Transverse colon (tissue), 4 donors: Measurements from ENCODE around the gene TRNP1. TPM values are rescaled to one million over a fixed set of nuclear protein-coding genes. Genes with fewer than 3 reads are reported as not detected.

Source experiments
- DNase-seq: peaks from one replicate; pipeline ENCODE4 v3.0.0-alpha.2; 2019
- H3K27ac ChIP-seq, 4 donors: fragments of 200-600 bp; sonication (generic); 2 replicates each; pipeline ENCODE4 v1.5.1; 2016 to 2018; ENCODE audit warnings: inconsistent platforms in 4 of 4
- H3K27me3 ChIP-seq: fragments of 200-600 bp; sonication (generic); 2 replicates; pipeline ENCODE4 v1.5.1; 2017; ENCODE audit warnings: inconsistent platforms
- H3K36me3 ChIP-seq, 4 donors: fragments of 200-600 bp; sonication (generic); 2 replicates each; pipeline ENCODE4 v1.5.1; 2017 to 2019; ENCODE audit warnings: inconsistent platforms in 4 of 4
- H3K4me1 ChIP-seq, 4 donors: fragments of 200-600 bp; sonication (generic); 2 replicates each; pipeline ENCODE4 v1.5.1; 2017 to 2020; ENCODE audit warnings: inconsistent platforms in 4 of 4
- H3K4me3 ChIP-seq, 4 donors: fragments of 200-600 bp; sonication (generic); 1 replicate in 1 of 4; 2 replicates in 3 of 4; pipeline versions ENCODE4 v1.5.1 to v1.6.1; 2017 to 2019; ENCODE audit warnings: inconsistent platforms in 4 of 4
- H3K9me3 ChIP-seq, 2 donors: fragments of 200-600 bp; sonication (generic); 2 replicates each; pipeline ENCODE4 v1.5.1; 2017 to 2019; ENCODE audit warnings: inconsistent platforms in 2 of 2
- CTCF ChIP-seq, 5 experiments: fragments of 200-600 bp in 3 of 5; fragments of 450-650 bp in 2 of 5; sonication (generic) in 3 of 5; IDR thresholded peaks; 1 replicate in 2 of 5; 2 replicates in 3 of 5; pipeline ENCODE4 v1.5.1; 2016 to 2017; ENCODE audit warnings: antibody characterized with exemption in 5 of 5, inconsistent platforms in 3 of 5, mild to moderate bottlenecking in 2 of 5, moderate library complexity in 1 of 5
- EP300 ChIP-seq: sonication (generic); formaldehyde crosslinking; IDR thresholded peaks from one replicate; pipeline ENCODE4 v1.6.1; 2017; ENCODE audit warnings: antibody characterized with exemption, low read depth
- POLR2A ChIP-seq: fragments of 450-650 bp; IDR thresholded peaks from one replicate; pipeline ENCODE4 v1.6.1; 2016; ENCODE audit warnings: antibody characterized with exemption, mild to moderate bottlenecking, moderate library complexity
- POLR2AphosphoS5 ChIP-seq, 3 donors: sonication (generic); formaldehyde crosslinking; IDR thresholded peaks; one replicate each; pipeline ENCODE4 v1.6.1; 2016; ENCODE audit warnings: antibody characterized with exemption in 3 of 3
- WGBS, 2 donors: methylation state at CpG; one replicate each; pipeline ENCODE4 v1.1.5; 2018; ENCODE audit warnings: low coverage in 1 of 2; 5-methylcytosine and 5-hydroxymethylcytosine counted together
- in situ Hi-C, 4 donors: fragments of 200-750 bp; cut with MboI; loops; one replicate each; pipeline versions ENCODE4 v1.15.0 to v1.15.1; 2017; ENCODE audit warnings: low sequenced_read_pairs in 3 of 4, low pct_ligation_motif_present in 1 of 4, low pct_unique_long_range_greater_than_20kb in 1 of 4
- intact Hi-C: fragments of 100-400 bp; cut with DNase I; formaldehyde crosslinking; loops from one replicate; pipeline ENCODE4 v1.15.1; 2023; ENCODE audit warnings: low total_unique reads
- total RNA-seq, 4 donors: library from RNA; depleted of rRNA; stranded (reverse); fragments of >200 nt; gene quantifications; one replicate each; pipeline ENCODE4 v1.1.0, GENCODE V29; 2016

TRNP1 gene
- total RNA-seq, 4 donors from 2014 or later = 0.80 to 4.1 (median 2.3) TPM; not detected in 1

DNA sequence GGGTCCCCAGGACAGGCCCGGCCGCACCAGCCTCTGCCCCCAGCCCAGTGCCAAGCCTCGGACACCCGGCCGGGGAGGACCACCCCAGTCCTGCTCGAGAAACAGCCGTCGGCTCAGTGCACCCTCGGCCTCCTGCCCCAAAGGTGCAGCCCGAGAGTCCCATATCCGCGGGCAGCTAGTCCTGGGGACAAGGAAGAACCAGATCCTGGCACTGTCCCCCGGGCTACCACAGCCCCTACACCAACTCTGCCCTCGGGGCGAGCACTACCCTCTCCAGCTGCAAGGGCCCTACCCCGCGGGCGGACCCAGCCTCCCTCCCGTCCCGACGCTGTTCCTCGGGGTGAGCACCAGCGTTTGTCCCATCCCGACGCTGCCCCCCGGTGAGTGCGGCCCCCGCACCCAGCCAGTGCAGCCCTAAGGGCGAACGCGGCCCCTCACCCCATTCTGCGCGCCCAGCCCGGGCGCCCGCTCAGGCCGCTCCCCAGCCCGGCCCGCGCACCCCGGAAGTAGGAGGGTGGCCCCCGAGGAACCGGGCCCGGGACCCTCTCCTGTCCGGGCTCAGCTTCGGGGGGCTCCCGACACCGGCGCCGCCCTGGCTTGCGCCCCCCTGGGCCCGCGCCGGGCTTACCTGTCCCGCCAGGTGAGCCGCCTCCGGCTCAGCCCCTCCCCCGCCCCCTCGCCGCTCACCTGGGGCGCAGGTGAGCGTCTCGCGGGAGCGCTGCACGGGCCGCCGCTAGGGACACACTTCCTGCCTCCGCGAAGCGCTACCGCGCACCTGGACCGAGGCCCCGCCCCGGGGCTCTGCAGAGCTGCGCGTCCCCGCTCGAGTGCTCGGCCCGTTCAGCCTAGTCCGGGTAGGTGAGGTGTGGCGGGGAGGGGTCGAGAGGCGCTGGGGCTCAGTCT, 33.5 kb upstream of the TRNP1 start, which contains the start of gene KDF1:
Gene KDF1 (minus strand): TSS at position 747 of the 903 bp plus-strand sequence. CDS start 8,088 bp downstream, outside the sequence.
- Histone ChIP-seq H3K4me1 (peaks cover 0 to 20% (median 12%) of the 10 kb centered on the region in 4 donors), H3K27ac (peak within 1 kb of the TSS; percentile 64 to 83 (median 78)), H3K27me3 (peaks cover 44% of the 10 kb centered on the region), H3K9me3 (no peaks in the 10 kb centered on the region), H3K36me3 (no peaks in the 10 kb centered on the region), H3K4me3 (peak within 1 kb of the TSS; percentile 25 to 71 (median 64))
- in situ Hi-C loops = no loop called here
- no peak for TF ChIP-seq EP300
- peak; percentile 45 to 88 (median 77) for TF ChIP-seq POLR2AphosphoS5 (IDR thresholded peaks at IDR 0.05)
- TF ChIP-seq CTCF (IDR thresholded peaks at IDR 0.05) = peak; percentile 22 to 78 (median 42)
- peak; percentile 80 for TF ChIP-seq POLR2A
- peak; percentile 90 for DNase-seq
- 1% methylated on average over 33 of the region's 86 CpGs; no CpG with 5 or more reads in 1 of the 2 donors for WGBS, 2 donors
- intact Hi-C loops = loop anchor here (5.0 kb wide), 1 partner anchor 112 kb away; no protein-coding TSS in a partner anchor

GRCh38 chr1:26960625-26960966, 32.9 kb upstream of the TRNP1 start:
- Histone ChIP-seq H3K27me3 (peaks cover 44% of the 10 kb centered on the region), H3K4me1 (peaks cover 0 to 20% (median 12%) of the 10 kb centered on the region in 4 donors), H3K27ac (peak overlapping the region; percentile 64 to 83 (median 78)), H3K9me3 (no peaks in the 10 kb centered on the region), H3K4me3 (peak overlapping the region; percentile 25 to 71 (median 64)), H3K36me3 (no peaks in the 10 kb centered on the region)
- 27% methylated on average over 3 of the region's 3 CpGs; no CpG with 5 or more reads in 1 of the 2 donors for WGBS, 2 donors
- intact Hi-C loops (loop anchor here (5.0 kb wide), 1 partner anchor 112 kb away; no protein-coding TSS in a partner anchor), in situ Hi-C loops (no loop called here)
- DNase-seq = no peak
- TF ChIP-seq CTCF (IDR thresholded peaks at IDR 0.05) = peak in 1 of 5 experiments; percentile 8
- no peak for TF ChIP-seq POLR2A

GRCh38 chr1:26961826-26962225, 31.7 kb upstream of the TRNP1 start:
- Histone ChIP-seq H3K4me1 (peaks cover 0 to 20% (median 12%) of the 10 kb centered on the region in 4 donors), H3K4me3 (no peak overlapping the region), H3K36me3 (no peaks in the 10 kb centered on the region), H3K9me3 (no peaks in the 10 kb centered on the region), H3K27me3 (peaks cover 44% of the 10 kb centered on the region), H3K27ac (no peak overlapping the region)
- intact Hi-C loops = loop anchor here (5.0 kb wide), 1 partner anchor 110 kb away; no protein-coding TSS in a partner anchor
- no peak for DNase-seq
- 67 to 74% methylated on average over 2 to 3 of the region's 3 CpGs for whole genome bisulfite sequencing, 2 donors
- in situ Hi-C loops = no loop called here
- TF ChIP-seq POLR2A (no peak), POLR2AphosphoS5 (IDR thresholded peaks at IDR 0.05) (no peak), CTCF (IDR thresholded peaks at IDR 0.05) (no peak), EP300 (no peak)

DNA sequence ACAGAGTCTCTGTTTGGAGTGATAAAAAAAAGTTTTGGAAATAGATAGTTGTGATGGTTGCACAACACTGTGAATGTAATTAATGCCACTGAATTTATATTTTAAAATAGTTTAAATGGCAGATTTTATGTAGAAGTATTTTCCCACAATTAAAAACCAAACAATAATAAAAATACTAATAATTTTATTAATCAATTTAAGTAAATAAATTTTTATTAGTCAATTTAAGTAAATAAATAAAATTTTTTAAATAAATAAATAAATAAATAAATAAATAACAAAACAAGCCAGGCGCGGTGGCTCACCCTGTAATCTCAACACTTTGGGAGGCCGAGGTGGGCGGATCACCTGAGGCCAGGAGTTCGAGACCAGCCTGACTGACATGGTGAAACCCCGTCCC, 28.3 kb upstream of the TRNP1 start:
- in situ Hi-C loops = no loop called here
- WGBS, 2 donors = 79 to 85% methylated on average over 3 to 6 of the region's 6 CpGs
- Histone ChIP-seq H3K4me1 (peaks cover 0 to 9% (median 4%) of the 10 kb centered on the region in 4 donors), H3K27ac (no peak overlapping the region), H3K4me3 (no peak overlapping the region), H3K9me3 (no peaks in the 10 kb centered on the region), H3K27me3 (peaks cover 11% of the 10 kb centered on the region), H3K36me3 (no peaks in the 10 kb centered on the region)
- intact Hi-C loops = no loop called here
- DNase-seq = no peak
- TF ChIP-seq POLR2A (no peak), POLR2AphosphoS5 (IDR thresholded peaks at IDR 0.05) (no peak), CTCF (IDR thresholded peaks at IDR 0.05) (no peak), EP300 (no peak)
